Sigmoid colon (tissue), 7 donors: ENCODE measurements around the gene PODXL2. TPM values are rescaled to one million over a fixed set of nuclear protein-coding genes. Genes with fewer than 3 reads are reported as not detected.

ENCODE experiments used
- DNase-seq: peaks from one replicate; pipeline ENCODE4 v3.0.0-alpha.2; 2019
- H3K27ac ChIP-seq, 4 donors: fragments of 200-600 bp; sonication (generic); one replicate each; pipeline ENCODE4 v1.5.1; 2016 to 2019; ENCODE audit warnings: mild to moderate bottlenecking in 1 of 4
- H3K27me3 ChIP-seq, 3 donors: fragments of 200-600 bp; sonication (generic); one replicate each; pipeline ENCODE4 v1.5.1; 2019; ENCODE audit warnings: mild to moderate bottlenecking in 1 of 3
- H3K36me3 ChIP-seq, 4 donors: fragments of 200-600 bp; sonication (generic); one replicate each; pipeline ENCODE4 v1.5.1; 2016 to 2019
- H3K4me1 ChIP-seq, 4 donors: fragments of 200-600 bp; sonication (generic); one replicate each; pipeline ENCODE4 v1.5.1; 2017 to 2019
- H3K4me3 ChIP-seq, 4 donors: fragments of 200-600 bp; sonication (generic); one replicate each; pipeline ENCODE4 v1.5.1; 2017 to 2019; ENCODE audit warnings: mild to moderate bottlenecking in 2 of 4, moderate library complexity in 1 of 4
- H3K9me3 ChIP-seq, 4 donors: fragments of 200-600 bp in 3 of 4; sonication (generic) in 3 of 4; one replicate each; pipeline versions ENCODE4 v1.5.1 to v1.6.1; 2013 to 2019
- CTCF ChIP-seq, 4 experiments: fragments of 450-650 bp in 3 of 4; fragments of 200-600 bp in 1 of 4; IDR thresholded peaks; one replicate each; pipeline ENCODE4 v1.5.1; 2016 to 2019; ENCODE audit warnings: antibody characterized with exemption in 4 of 4, mild to moderate bottlenecking in 3 of 4, moderate library complexity in 2 of 4
- EP300 ChIP-seq, 4 donors: sonication (generic); formaldehyde crosslinking; IDR thresholded peaks; one replicate each; pipeline ENCODE4 v1.6.1; 2017; ENCODE audit warnings: antibody characterized with exemption in 4 of 4
- POLR2A ChIP-seq, 2 donors: fragments of 450-650 bp; IDR thresholded peaks; one replicate each; pipeline ENCODE4 v1.6.1; 2016; ENCODE audit warnings: antibody characterized with exemption in 2 of 2, mild to moderate bottlenecking in 2 of 2, moderate library complexity in 2 of 2
- POLR2AphosphoS5 ChIP-seq, 4 donors: sonication (generic); formaldehyde crosslinking; IDR thresholded peaks; one replicate each; pipeline ENCODE4 v1.6.1; 2017; ENCODE audit warnings: antibody characterized with exemption in 4 of 4
- WGBS, 2 donors: extraction: QIAGEN DNeasy Blood & Tissue Kit; methylation state at CpG; one replicate each; pipeline ENCODE4 v1.1.7; 2013; 5-methylcytosine and 5-hydroxymethylcytosine counted together
- intact Hi-C: fragments of 100-400 bp; cut with DNase I; formaldehyde crosslinking; loops from one replicate; pipeline ENCODE4 v1.15.1; 2023
- polyA plus RNA-seq, 3 donors: library from polyadenylated mRNA; stranded (reverse); fragments of 200-250 nt; gene quantifications; one replicate each; pipeline ENCODE4 v1.2.3, GENCODE V29; 2013
- total RNA-seq, 4 donors: library from RNA; depleted of rRNA; stranded (reverse); fragments of >200 nt; gene quantifications; one replicate each; pipeline ENCODE4 v1.1.0, GENCODE V29; 2016
- donor health status: healthy with polysubstance abuse.
- donor health status: Bipolar disorder and iron deficiency.
- donor health status: healthy.

Gene PODXL2
- total and polyA plus RNA-seq, 7 donors, result 2.0 to 16.7 (median 2.8) TPM

- intact Hi-C loops, result loop anchor here (2.0 kb wide), 1 partner anchor 33 kb away; no protein-coding TSS in a partner anchor
- H3K9me3 ChIP-seq, result no peaks in the 10 kb centered on the region
- TF ChIP-seq POLR2AphosphoS5 (IDR thresholded peaks at IDR 0.05) (no peak), EP300 (IDR thresholded peaks at IDR 0.05) (no peak), CTCF (IDR thresholded peaks at IDR 0.05) (no peak), POLR2A (IDR thresholded peaks at IDR 0.05) (no peak)
- no peak overlapping the region for H3K4me3 ChIP-seq
- peaks cover 0 to 18% (median 3%) of the 10 kb centered on the region in 4 donors for H3K36me3 ChIP-seq
- peaks cover 0 to 39% (median 36%) of the 10 kb centered on the region in 4 donors for H3K4me1 ChIP-seq
- peak overlapping the region; percentile 74 to 86 (median 82) for H3K27ac ChIP-seq
- peak; percentile 60 for DNase-seq
- H3K27me3 ChIP-seq, result no peaks in the 10 kb centered on the region
- WGBS, 2 donors, result 75 to 82% methylated on average over 4 of the region's 4 CpGs
Measured at GRCh38 chr3:127690106-127690505, 61.1 kb downstream of the PODXL2 start.

- DNase-seq, result no peak
- Histone ChIP-seq H3K4me3 (no peak overlapping the region), H3K9me3 (no peaks in the 10 kb centered on the region), H3K27me3 (no peaks in the 10 kb centered on the region), H3K36me3 (peaks cover 0 to 18% (median 3%) of the 10 kb centered on the region in 4 donors), H3K27ac (peak overlapping the region; percentile 74 to 86 (median 82)), H3K4me1 (peaks cover 0 to 40% (median 37%) of the 10 kb centered on the region in 4 donors)
- 85 to 91% methylated on average over 4 of the region's 4 CpGs for WGBS, 2 donors
- intact Hi-C loops, result loop anchor here (2.0 kb wide), 1 partner anchor 34 kb away; no protein-coding TSS in a partner anchor
- no peak for TF ChIP-seq EP300 (IDR thresholded peaks at IDR 0.05)
- peak; percentile 44 to 63 (median 59) for TF ChIP-seq CTCF (IDR thresholded peaks at IDR 0.05)
- no peak for TF ChIP-seq POLR2AphosphoS5 (IDR thresholded peaks at IDR 0.05)
- no peak for TF ChIP-seq POLR2A (IDR thresholded peaks at IDR 0.05)
Measured at GRCh38 chr3:127690823-127691452, 62.0 kb downstream of the PODXL2 start.

- WGBS, 2 donors, result 80 to 92% methylated on average over 8 of the region's 8 CpGs
- intact Hi-C loops, result loop anchor here (2.0 kb wide), 1 partner anchor 35 kb away; no protein-coding TSS in a partner anchor
- TF ChIP-seq POLR2AphosphoS5 (IDR thresholded peaks at IDR 0.05), result no peak
- no peak for TF ChIP-seq POLR2A (IDR thresholded peaks at IDR 0.05)
- TF ChIP-seq CTCF (IDR thresholded peaks at IDR 0.05), result no peak
- no peak for TF ChIP-seq EP300 (IDR thresholded peaks at IDR 0.05)
- Histone ChIP-seq H3K27ac (peak overlapping the region; percentile 74 to 86 (median 82)), H3K4me3 (no peak overlapping the region), H3K27me3 (no peaks in the 10 kb centered on the region), H3K36me3 (peaks cover 0 to 18% (median 3%) of the 10 kb centered on the region in 4 donors), H3K4me1 (peaks cover 0 to 46% (median 40%) of the 10 kb centered on the region in 4 donors), H3K9me3 (no peaks in the 10 kb centered on the region)
- no peak for DNase-seq
Measured at GRCh38 chr3:127691489-127691888, 62.5 kb downstream of the PODXL2 start.

- Histone ChIP-seq H3K27ac (peak overlapping the region in 2 of 4 donors; percentile 83 to 86), H3K36me3 (peaks cover 0 to 18% (median 3%) of the 10 kb centered on the region in 4 donors), H3K9me3 (no peaks in the 10 kb centered on the region), H3K4me3 (no peak overlapping the region), H3K27me3 (no peaks in the 10 kb centered on the region), H3K4me1 (peaks cover 0 to 50% (median 45%) of the 10 kb centered on the region in 4 donors)
- WGBS, 2 donors, result 95 to 96% methylated on average over 6 of the region's 6 CpGs
- no peak for DNase-seq
- intact Hi-C loops, result loop anchor here (2.0 kb wide), 1 partner anchor 35 kb away; no protein-coding TSS in a partner anchor
- TF ChIP-seq POLR2A (IDR thresholded peaks at IDR 0.05), result no peak
- TF ChIP-seq CTCF (IDR thresholded peaks at IDR 0.05), result no peak
- TF ChIP-seq POLR2AphosphoS5 (IDR thresholded peaks at IDR 0.05), result no peak
- no peak for TF ChIP-seq EP300 (IDR thresholded peaks at IDR 0.05)
Measured at GRCh38 chr3:127691974-127692373, 63.0 kb downstream of the PODXL2 start.
